Stimulated activated CD4-positive, alpha-beta T cell treated with anti-CD3 and anti-CD28 coated beads, Interleukin-1b, Interleukin-23, amount 100 ng/mL, for 1 hour (primary cell): ENCODE measurements around the gene CYTH2.

ENCODE experiments used
- DNase-seq, 2 donors: peaks; one replicate each; pipeline ENCODE4 v3.0.0-alpha.2; 2020; ENCODE audit warnings: low read depth in 2 of 2

The CYTH2 gene

DNA sequence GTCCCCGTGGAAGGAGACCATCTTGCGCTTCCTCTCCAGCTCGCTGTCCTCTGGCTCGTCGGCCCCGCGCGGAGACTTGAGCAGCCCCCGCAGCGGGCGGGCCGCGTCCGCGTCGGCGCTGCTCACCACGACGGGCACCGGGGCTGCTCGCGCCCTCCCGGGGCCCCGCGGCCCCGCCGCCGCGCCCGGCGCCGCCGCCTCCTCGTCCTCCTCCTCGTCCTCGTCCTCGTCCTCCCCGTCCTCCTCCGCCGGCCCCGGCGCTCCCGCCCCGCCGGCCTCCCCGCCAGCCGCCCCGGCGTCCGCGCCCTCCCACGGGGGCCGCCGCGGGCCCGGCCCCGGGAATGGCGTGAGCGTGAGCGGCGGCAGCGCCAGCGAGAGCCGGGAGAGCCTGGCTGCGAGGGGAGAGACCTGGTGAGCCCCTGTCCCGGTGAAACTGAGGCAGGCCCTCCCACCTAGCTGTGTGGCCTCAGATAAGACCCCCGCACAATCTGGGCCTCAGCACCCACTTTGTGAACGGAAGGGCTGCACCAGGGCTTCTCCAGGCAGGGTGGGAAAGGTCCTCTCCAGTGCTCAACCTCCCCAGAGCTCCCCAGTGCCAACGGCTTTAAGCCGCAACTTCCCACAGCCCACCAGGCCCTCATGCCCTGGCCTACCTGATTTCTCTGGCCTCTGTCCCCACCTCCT lies 24.7 kb downstream of the CYTH2 start:
- DNase-seq, result no peak

DNA sequence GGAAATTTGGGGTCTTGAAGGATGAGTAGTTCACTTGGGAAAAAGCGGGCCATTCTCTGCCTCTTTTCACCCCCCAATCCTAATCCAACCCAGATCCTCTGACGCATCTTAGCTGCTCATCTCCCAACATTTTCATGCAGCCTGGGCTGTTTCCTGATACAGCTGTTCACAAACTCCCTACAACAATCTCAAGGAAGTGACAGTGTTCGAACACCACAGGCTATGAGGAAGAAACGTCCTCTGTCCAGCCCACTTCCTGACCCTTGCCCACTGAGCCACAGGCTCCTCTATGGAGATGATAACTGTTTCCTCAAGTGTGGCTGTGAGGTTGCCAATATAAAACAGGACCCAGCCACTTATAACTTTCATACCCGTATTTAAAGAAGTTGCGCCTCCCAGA lies 26.2 kb downstream of the CYTH2 start:
- no peak for DNase-seq

DNA sequence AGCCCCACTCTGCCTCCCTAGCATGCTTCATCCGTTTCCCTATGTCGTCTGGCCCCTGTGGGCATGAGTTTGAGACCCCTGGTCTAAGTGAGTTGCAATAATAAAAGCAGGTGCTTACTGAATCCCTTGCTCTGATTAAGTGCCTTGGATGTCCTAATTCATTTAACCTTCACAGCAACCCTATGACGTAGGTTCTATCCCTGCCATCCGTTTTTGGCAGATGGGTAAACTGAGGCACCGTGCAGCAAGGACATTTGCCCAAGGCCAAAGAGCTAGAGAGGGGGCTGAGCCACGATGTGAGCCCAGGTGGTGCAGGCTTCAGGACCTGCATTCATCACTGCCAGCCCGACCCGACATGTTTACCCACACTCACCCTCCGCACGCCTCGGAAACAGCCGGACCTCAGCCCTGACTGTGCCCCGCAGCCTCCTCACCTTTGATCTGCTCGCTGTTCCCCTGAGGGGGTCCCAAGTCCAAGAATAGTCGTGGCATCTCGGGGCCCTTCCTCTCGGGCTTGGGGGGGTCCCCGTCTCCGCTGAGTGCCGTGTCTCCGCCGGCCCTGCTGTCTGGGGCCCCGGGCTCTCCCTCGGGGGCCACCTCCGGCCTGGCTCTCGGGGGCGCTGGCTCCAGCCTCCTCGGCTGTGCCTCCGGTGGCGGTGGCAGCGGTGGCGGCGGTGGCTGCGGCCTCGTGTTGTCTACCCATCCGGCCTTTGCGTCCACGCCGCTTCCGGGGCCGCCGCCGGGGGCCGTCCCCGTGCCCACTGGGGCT lies 28.0 kb downstream of the CYTH2 start:
- no peak for DNase-seq

DNA sequence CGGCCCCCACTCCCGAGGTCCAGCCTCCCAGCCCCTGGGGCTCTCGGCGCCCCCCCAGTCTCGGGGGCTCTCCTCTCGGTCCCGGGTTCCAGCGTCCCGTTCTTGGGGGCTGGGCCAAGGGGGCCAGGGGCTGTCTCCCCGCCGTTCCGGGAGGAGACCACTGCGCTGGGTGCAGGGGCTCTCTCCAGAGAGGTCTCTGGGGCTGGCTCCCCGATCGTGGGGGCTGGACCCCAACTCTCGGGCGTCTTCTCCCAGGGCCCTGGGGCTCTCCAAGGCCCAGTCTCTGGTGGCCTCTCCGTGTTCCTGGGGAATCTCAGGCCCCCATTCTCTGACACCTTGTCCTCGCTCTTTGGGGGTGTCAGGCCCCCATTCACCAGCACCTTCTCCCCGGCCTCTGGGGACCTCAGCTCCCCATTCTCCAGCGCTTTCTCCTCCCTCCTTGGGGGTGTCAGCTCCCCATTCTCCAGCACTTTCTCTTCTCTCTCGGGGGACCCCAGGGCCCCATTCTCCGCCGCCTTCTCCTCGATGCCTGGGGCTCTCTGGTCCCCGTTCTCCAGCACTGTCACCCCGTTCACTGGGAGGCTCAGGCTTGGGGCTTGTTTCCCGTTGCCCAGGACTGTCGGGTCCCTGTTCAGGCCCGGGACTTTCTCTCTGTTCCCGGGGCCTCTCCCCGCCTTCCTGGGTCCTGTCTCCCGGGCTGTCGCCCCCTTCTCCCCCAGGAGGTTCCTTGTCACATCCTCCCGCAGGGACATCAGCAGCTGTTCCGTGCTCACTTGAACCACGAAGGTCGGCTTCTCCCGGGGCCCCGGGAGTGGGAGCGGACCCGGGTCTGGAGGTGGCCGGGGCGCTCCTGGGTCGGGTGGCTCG lies 28.8 kb downstream of the CYTH2 start:
- DNase-seq, result no peak

DNA sequence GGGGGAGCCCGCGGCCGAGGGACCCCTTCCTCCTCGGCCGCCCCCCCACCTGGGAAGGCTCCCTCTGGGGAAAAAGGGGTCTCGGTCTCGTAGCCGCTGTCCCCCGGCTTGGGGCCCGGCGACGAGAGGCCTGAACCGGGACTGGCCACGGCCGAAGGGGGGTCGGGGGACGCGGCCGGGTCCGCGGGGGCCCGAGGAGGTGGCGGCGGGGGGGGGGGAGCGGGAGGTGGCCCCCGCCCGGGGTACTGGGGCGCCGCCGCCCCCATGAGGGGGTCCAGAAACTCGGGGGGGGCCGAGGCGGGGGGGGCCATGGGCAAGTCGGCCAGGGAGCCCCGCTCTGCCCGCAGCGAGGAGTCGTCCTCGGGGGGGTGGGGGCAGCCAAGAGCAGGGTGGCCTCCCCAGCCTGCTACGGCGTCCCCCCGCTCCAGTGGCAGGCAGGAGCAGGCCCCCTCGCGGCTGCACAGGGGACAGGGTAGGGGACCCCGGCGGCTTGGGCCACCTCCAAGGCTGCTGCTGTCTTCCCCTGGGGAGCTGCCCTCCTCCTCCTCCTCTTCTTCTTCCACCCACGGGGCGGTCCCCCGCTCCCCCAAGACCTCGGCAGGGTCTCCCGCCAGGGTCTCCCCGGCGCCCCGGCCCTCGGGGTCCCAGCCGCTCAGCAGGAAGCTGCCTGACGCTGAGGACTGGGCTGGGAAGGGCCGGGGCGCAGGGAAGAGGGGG lies 29.6 kb downstream of the CYTH2 start:
- no peak for DNase-seq

DNA sequence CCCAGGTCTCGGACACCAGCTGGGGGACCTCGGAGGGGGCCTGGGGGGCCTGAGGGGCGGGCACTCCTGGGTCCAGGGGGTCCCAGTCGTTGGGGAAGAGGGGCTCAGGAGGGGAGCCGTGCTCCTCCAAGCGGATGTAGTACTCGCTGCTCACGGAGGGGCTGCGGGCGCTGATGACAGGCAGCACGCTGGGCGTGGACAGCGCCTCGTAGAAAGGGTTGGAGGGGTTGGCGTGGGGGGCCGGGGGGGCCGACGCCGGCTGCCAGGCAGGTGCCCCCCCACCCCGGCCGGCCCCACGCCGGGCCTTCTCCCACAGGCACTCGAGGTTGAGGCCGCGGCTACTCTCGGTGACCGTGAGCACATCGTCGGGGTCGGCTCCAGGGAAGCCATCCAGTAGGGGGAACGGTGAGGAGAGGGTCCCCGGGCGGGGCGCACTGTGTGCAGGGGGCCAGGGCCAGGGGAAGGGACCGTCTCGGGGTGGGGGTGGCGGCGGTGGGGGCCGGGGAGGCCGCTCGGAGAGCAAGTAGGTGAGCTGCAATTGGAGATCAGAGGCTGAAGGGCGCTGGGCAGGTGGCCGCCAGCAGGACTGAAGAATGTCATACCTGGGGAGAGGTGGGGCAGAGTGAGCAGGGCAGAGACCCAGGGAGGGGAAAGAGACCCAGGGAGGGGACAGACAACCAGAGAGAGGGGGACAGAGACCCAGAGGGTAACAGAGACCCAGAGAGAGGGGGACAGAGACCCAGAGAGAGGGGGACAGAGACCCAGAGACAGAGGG lies 30.3 kb downstream of the CYTH2 start:
- no peak for DNase-seq

DNA sequence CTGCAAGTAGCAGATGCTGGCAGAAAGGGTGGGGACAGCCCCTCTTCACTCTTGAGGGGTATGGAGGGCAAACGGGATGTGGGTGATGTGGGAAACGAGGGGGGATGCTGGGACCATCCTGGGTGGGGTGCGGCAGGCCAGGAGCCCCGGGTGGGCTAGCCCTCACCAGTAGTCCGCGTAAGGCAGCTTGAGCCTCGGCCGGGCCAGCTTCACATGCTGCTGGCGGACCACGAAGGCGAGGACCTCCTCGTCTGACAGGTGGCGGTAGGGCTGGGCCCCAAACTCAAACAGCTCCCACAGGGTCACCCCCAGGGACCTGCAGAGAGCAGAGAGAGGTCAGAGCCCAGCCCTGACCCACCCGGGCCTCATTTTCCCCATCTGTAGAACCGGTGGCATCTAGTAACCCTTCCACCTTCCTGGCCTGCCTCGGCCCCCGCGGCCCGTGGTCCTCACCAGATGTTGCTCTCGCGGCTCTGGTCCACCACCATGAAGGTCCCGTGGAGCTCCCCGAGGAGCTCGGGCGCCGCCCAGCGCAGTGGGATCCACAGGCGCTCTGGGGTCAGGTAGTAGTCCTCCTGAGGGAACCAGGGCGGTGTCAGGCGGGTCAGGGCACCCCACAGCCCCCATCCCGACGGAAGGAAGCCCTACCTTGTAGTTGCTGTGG lies 31.8 kb downstream of the CYTH2 start:
- no peak for DNase-seq

DNA sequence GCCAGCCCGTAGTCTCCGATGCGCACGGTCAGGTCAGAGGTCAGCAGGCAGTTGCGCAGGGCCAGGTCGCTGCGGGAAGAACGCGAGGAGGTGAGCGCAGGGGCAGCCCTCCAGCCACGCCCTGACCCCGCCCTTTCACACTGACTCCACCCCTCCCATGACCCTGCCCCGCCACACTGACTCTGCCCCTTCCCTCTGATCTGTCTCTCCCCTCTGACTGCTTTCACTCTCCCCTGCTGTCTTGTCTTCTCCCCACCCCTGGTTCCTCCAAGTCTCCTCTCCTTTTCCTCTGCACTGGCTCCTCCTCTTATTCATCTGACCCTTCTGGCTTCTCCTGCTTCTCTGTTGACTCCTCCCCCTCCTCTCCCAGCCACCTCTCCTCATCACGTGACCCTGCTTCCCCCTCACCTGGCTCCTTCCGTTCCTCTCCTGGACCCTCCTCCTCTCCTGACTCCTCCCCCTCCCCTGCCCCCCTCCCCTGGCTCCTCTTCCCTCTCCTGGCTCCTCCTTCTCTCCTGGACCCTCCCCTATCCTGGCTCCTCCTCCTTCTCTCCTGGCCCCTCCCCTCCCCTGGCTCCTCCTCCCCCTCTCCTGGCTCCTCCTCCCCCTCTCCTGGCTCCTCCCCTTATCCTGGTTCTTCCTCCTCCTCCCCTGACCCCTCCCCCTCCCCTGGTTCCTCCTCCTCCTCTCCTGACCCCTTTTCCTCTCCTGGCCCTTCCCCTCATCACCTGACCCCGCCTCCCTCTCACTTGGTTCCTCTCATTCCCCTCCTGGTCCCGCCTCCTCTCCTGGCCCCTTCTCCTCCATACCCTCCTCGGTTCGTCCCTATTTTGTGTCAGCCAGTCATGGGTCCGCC lies 32.6 kb downstream of the CYTH2 start:
- DNase-seq, result peak in 1 of 2 donors; percentile 49

DNA sequence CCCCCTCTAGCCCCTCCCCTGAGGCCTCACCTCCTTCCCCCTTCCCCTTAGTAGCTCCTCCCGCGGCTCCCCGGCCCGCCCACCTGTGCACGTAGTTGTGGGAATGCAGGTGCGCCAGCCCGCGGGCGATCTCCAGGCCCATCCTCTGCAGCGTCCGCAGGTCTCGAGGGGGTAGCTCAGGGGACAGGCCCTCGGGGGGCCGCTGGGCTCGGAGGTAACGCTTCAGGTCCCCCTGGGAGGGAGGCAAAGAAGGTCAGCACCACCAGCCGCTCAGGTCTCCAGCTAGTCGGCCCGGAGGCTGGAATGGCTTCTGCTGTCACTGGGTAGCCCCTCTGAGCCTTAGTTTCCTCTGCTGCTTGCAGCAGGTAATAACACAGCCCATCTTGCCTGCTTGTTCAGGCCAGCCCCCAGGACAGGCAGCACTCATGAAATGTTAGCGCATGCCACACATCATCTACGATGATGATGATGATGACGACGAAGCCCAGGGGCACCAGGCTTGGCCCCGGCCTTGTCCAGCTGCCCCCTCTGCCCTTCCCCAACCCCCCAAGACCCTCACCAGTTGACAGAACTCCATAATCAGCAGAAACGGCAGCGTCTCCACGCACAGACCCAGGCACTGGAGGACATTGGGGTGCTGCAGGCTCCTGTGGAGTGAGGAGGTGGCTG lies 33.3 kb downstream of the CYTH2 start:
- no peak for DNase-seq

DNA sequence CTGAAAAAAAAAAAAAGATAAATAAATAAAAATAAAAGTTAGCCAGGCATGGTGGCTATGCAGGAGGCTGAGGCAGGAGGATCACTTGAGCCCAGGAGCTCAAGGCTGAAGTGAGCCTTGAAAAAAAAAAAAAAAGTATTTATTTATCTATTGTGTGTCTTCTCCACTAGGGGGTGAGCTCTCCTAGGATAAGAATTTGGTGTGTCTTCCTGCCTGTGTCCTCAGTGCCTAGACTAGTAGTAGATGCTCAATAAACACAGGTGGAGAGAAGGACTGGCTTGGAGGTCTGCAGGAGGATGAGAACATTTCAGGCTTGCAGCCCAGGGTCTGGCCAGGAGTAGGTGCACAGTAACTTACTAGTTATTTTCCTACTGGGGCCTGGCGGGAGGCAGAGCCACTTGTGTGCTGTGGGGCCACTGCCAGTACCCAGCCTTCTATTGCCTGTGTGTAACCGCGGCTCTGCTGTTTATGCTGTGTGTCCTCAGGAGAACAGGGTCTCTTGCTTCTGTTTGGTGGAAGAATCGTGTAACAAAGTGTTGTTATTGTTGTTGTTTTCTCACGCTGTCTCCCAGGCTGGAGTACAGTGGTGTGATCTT lies 37.1 kb downstream of the CYTH2 start:
- no peak for DNase-seq

DNA sequence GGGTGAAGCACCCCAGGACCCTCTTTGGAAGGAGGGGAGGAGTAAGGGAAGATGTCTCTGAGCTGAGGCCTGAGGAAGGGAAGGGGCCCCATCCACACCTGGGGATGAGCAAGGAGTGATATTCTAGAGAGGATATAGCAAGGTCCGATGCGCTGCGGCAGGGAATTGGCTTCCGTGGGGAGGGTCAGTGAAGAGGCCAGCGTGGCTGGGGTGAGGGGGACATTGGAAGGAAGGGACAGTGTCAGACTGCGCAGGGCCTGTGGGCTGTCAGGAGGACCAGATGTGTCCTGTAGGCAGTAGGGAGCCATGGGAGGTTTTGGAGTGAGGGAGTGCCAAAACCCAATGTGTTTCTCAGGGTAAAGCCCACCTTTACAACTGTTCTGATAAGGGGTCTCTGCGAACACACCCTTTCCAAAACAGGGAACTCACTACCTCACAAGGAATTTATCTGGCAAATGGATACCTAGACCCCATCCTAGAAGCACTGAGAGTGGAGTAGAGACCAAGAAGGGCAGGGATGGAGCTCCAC lies 38.8 kb downstream of the CYTH2 start:
- DNase-seq, result no peak

DNA sequence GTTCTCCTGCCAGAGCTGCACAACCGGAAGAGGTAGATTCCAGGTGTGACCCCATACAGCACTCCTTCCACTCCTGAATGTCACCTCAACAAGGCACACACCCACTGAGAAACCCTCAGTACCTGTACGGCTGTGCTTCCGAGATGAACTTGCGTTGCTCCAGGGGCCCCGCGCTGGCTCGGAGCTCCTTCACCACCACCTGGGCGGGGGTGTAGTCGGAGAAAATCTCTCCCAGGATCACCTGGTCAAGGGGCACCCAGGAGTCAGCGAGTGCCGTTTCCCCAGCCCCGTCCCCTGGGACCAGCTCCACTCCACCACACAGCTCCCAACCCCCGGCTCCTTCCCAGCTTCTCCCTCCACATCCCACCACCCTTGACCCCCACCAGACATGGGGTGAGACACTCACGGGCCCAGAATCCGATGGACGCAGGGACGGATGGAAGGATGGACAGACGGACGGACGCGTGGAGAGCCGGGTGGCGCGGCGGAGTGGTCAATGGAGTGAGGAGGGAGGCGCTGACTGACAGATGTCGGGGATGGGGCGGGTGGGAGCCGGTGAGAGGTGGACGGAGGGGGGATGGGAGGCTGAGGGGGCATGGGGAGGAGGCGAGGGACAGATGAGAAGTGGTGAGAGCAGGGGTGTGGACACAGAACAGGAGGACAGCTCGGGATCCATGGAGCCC lies 39.7 kb downstream of the CYTH2 start:
- no peak for DNase-seq

DNA sequence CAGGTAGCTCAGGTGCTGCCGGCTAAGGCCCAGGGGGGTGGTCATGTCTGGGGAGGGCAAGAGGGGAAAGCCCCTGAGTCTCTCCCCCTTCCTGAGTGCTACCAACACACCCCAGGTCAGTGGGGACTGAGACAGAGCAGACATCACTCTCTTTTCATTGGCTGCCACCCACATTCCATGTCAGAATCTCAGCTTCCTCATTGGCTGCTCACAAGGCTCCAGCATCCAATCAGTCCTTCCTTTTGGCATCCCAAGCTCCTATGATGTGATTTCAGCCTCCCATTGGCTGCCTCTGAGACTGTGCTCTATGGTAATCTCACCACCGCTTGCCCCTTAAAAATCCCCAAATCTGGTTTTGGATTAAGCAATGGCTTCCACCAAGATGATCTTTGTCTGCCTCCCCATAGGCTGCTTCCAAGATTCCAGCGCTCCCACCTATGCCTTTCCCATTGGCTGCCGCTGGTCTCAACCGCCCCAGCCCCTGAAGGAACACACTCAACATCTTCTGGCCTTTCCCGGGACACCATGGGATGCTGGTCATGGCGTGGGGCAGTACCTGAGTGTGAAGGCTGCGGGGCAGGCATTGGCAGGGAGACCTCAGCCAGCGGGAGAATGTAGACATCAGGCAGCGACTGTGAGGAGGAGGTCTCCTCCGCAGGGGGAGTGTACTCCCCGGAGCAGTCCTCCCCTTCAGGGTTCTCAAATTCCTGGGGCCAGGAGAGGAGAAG lies 40.5 kb downstream of the CYTH2 start:
- no peak for DNase-seq

DNA sequence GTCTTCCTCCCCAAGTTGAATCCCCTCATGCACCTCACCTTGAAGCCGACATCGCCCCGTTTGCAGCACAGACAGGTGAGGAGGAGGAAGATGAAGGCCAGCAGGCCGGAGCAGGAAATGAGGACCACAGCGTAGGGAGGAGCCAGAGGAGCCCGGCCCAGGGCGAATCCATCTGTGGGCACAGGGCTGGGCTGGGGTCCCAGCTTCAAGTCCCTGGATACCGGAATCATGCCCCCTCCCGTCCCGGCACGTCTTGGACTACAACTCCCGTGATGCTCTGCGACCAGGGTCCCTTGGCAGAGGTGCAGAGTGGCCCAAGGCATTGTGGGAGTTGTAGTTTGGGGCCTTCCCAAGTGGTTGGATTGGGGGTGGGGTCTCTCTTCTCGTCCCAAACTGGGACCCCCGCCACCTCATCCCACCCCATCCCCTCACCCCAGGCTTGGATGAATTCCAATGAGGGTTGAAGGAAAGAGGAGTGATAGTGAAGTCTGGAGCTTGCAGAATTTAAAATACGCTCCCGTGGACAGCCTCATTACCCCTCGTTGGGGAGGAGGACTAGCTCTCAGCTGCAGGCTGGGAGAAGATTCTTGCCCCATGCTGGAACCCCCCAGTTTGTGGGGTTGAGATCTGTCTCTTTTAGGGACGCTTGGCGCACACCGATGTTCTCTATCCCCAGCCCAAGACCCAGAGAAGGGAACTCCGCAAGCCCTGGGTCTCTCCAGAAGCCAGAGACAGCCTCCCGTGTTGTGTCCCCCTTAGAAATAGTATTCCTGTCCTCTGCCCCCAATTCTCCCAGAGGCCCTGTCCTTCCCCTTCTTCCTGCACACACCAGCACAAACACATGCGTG lies 41.5 kb downstream of the CYTH2 start:
- DNase-seq, result peak; percentile 46 to 59

DNA sequence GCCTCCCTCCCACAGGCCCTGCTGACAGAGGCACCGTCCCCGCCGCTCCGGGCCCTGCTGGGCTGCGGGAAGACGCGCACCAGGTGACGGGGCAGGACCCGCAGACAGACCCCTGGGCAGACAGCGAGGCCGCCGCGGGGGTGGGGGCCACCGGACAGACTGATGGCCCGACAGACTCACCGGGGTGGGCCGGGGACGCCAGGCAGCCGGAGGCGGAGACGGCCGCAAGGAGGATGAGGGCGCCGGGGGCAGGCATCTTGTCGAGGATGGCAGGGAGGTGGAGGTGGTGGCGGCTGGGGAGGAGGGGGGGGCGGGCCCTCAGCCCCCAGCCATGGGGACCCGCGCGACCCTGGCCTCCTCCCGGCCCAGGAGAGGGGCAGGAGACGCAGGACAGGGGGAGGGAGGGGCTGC lies 42.2 kb downstream of the CYTH2 start:
- no peak for DNase-seq
